NCI-H69 (cell line): ENCODE results near the gene OR52I1.
A peak's percentile ranks its signal among the peaks of the same experiment; 100 is the strongest.

Experiments used
- DNase-seq: peaks from one replicate; lab custom pipeline; 2025; lab: John Stamatoyannopoulos, UW

OR52I1 gene

GRCh38 chr11:4611986-4612385 lies 18.1 kb downstream of the OR52I1 start:
- DNase-seq, result no peak

GRCh38 chr11:4615856-4616444 lies 22.1 kb downstream of the OR52I1 start:
- DNase-seq, result no peak

- DNase-seq, result no peak
Measured at GRCh38 chr11:4619514-4619913, 25.7 kb downstream of the OR52I1 start.

GRCh38 chr11:4626207-4627099 lies 32.6 kb downstream of the OR52I1 start:
- DNase-seq, result peak; percentile 91

GRCh38 chr11:4636136-4636535 lies 42.3 kb downstream of the OR52I1 start:
- no peak for DNase-seq

GRCh38 chr11:4636962-4637661 lies 43.3 kb downstream of the OR52I1 start, which contains the start of gene OR51D1:
Gene OR51D1, plus strand, starts transcription at chr11:4637477. Its CDS starts 2,314 bp downstream, at chr11:4639791.
- peak; percentile 88 for DNase-seq

- no peak for DNase-seq
Measured at GRCh38 chr11:4637662-4638047, 43.8 kb downstream of the OR52I1 start.

- no peak for DNase-seq
Measured at GRCh38 chr11:4639931-4640330, 46.1 kb downstream of the OR52I1 start.

- no peak for DNase-seq
Measured at GRCh38 chr11:4641501-4641900, 47.7 kb downstream of the OR52I1 start.

GRCh38 chr11:4642043-4642442 lies 48.2 kb downstream of the OR52I1 start:
- no peak for DNase-seq

GRCh38 chr11:4643076-4643475 lies 49.2 kb downstream of the OR52I1 start:
- DNase-seq, result no peak

GRCh38 chr11:4643682-4644081 lies 49.8 kb downstream of the OR52I1 start, which contains the start of gene OR51E1:
Gene OR51E1, plus strand, starts transcription at chr11:4643982. Its CDS starts 8,545 bp downstream, at chr11:4652527.
- no peak for DNase-seq

GRCh38 chr11:4644233-4644632 lies 50.4 kb downstream of the OR52I1 start:
- no peak for DNase-seq
